Keratinocyte (primary cell): ENCODE measurements around the gene HOXA5. TPM values are rescaled to one million over a fixed set of nuclear protein-coding genes. Genes with fewer than 3 reads are reported as not detected.

Experiments used
- DNase-seq: peaks from one replicate; pipeline ENCODE4 v3.0.0-alpha.2; 2011; ENCODE audit warnings: low read depth, missing footprints, low spot score
- FAIRE-seq: peaks from 2 replicates; lab custom pipeline; 2011; peaks lifted over from hg19 to GRCh38; lab: Jason Lieb, UNC
- H2AFZ ChIP-seq: 2 replicates; pipeline ENCODE4 v1.6.0; 2012; ENCODE audit warnings: low read length, control low read depth, inconsistent platforms; ENCODE audit not compliant: control insufficient read depth
- H3K27ac ChIP-seq: 2 replicates; pipeline ENCODE4 v1.5.1; 2011; ENCODE audit warnings: low read length; ENCODE audit not compliant: control insufficient read depth, insufficient read depth
- H3K27me3 ChIP-seq: 3 replicates; pipeline ENCODE4 v1.6.0; 2011; ENCODE audit warnings: low read length; ENCODE audit not compliant: control insufficient read depth, insufficient read depth; ENCODE audit errors: extremely low read depth
- H3K36me3 ChIP-seq, 2 experiments: 2 replicates in 1 of 2; 3 replicates in 1 of 2; pipeline ENCODE4 v1.5.1; 2011; ENCODE audit warnings: low read length in 2 of 2, mild to moderate bottlenecking in 1 of 2; ENCODE audit not compliant: control insufficient read depth in 2 of 2, insufficient read depth in 2 of 2; ENCODE audit errors: extremely low read depth in 1 of 2
- H3K4me1 ChIP-seq: 3 replicates; pipeline ENCODE4 v1.5.1; 2011; ENCODE audit warnings: low read length; ENCODE audit not compliant: control insufficient read depth, insufficient read depth; ENCODE audit errors: extremely low read depth
- H3K4me2 ChIP-seq: 3 replicates; pipeline ENCODE4 v1.6.0; 2011; ENCODE audit warnings: low read depth, low read length; ENCODE audit not compliant: control insufficient read depth, insufficient read depth; ENCODE audit errors: extremely low read depth
- H3K4me3 ChIP-seq, 3 experiments: fragments of 200-600 bp in 1 of 3; sonication (generic) in 1 of 3; 2 replicates in 2 of 3; 3 replicates in 1 of 3; pipeline ENCODE4 v1.5.1; 2011 to 2016; ENCODE audit warnings: low read length in 3 of 3, mild to moderate bottlenecking in 3 of 3, control low read depth in 2 of 3, inconsistent platforms in 1 of 3, low read depth in 1 of 3, mixed read lengths in 1 of 3, mixed run types in 1 of 3, moderate library complexity in 1 of 3; ENCODE audit not compliant: control insufficient read depth in 2 of 3, insufficient read depth in 2 of 3; ENCODE audit errors: extremely low read depth in 1 of 3
- H3K79me2 ChIP-seq: 2 replicates; pipeline ENCODE4 v1.6.0; 2012; ENCODE audit warnings: low read length; ENCODE audit not compliant: control insufficient read depth, insufficient read depth
- H3K9ac ChIP-seq: 3 replicates; pipeline ENCODE4 v1.6.0; 2011; ENCODE audit warnings: low read length; ENCODE audit not compliant: control insufficient read depth, insufficient read depth; ENCODE audit errors: extremely low read depth
- H3K9me1 ChIP-seq: 3 replicates; pipeline ENCODE4 v1.6.0; 2011; ENCODE audit warnings: low read length; ENCODE audit not compliant: control insufficient read depth, insufficient read depth; ENCODE audit errors: extremely low read depth
- H3K9me3 ChIP-seq: 2 replicates; pipeline ENCODE4 v1.5.1; 2012; ENCODE audit warnings: low read depth, low read length; ENCODE audit not compliant: control insufficient read depth
- H4K20me1 ChIP-seq: 3 replicates; pipeline ENCODE4 v1.6.0; 2011; ENCODE audit warnings: low read length; ENCODE audit not compliant: control insufficient read depth, insufficient read depth; ENCODE audit errors: extremely low read depth
- CTCF ChIP-seq, 3 experiments: IDR thresholded peaks in 1 of 3; conservative IDR thresholded peaks in 1 of 3; optimal IDR thresholded peaks in 1 of 3; 2 replicates in 2 of 3; 3 replicates in 1 of 3; pipeline versions ENCODE3 to v1.5.1; 2011; ENCODE audit warnings: low read length in 3 of 3, mild to moderate bottlenecking in 3 of 3, moderate library complexity in 2 of 3, control low read depth in 1 of 3, inconsistent platforms in 1 of 3; ENCODE audit not compliant: insufficient read depth in 2 of 3; ENCODE audit errors: extremely low read depth in 1 of 3
- EZH2 ChIP-seq: IDR thresholded peaks from one replicate; pipeline ENCODE4 v1.6.1; 2012; ENCODE audit warnings: inconsistent platforms, mild to moderate bottlenecking, low read length, moderate library complexity
- dilution Hi-C: fragments of 300-500 bp; cut with MboI; formaldehyde crosslinking; loops from one replicate; pipeline ENCODE4 v1.7.0; 2020; ENCODE audit warnings: low sequenced_read_pairs; ENCODE audit not compliant: extremely low pct_ligation_motif_present
- polyA plus RNA-seq, 5 experiments: library from polyadenylated mRNA; depleted of rRNA in 3 of 5; stranded (reverse) in 3 of 5; stranded (forward) in 1 of 5; unstranded in 1 of 5; fragments of >200 nt; gene quantifications; 1 replicate in 1 of 5; 2 replicates in 3 of 5; 3 replicates in 1 of 5; pipeline versions ENCODE4 v1.2.1 to v1.2.3, GENCODE V29; 2011 to 2012; ENCODE audit warnings: missing spikeins in 2 of 5, low read depth in 1 of 5, low replicate concordance in 1 of 5

The HOXA5 gene
- polyA plus RNA-seq, 1 donor (not counting 4 experiments of a cell fraction or from before 2014, with no cell fraction given) = 7.1 TPM

DNA sequence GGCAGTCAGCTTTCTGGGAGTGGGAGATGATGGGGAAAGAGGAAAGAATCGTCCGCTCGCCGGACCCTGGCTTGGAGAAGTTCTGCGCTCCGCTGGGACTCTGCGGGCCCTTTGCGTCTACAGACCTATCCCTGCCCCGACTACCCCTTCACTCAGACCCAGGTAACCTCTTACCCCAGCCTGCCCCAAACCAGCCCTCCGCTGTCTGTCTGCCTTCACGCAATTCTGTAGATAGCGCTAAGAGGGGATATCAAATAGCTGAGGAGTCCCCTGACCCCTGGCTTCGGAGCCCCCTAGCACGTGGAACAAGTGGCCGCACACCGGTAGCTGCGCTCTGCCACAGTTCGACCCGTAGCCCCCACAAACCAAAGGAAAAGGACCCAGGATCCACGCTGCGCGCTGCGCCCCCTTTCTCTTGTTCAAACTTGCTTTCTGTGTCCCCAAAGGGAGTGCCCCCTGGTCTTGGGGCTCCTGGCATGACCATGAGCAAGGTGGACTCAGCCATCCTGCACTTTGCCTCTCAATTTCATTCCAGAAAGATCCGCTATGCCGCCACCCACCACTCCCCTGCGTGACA, 19.9 kb downstream of the HOXA5 start:
- Histone ChIP-seq H3K79me2 (no peaks in the 10 kb centered on the region), H3K9ac (peak overlapping the region; percentile 42), H3K4me3 (no peak overlapping the region), H2AFZ (no peak overlapping the region), H3K27me3 (no peaks in the 10 kb centered on the region), H3K9me1 (no peaks in the 10 kb centered on the region), H4K20me1 (no peaks in the 10 kb centered on the region), H3K4me2 (peak overlapping the region; percentile 38), H3K9me3 (no peaks in the 10 kb centered on the region), H3K4me1 (no peaks in the 10 kb centered on the region), H3K36me3 (peaks cover 0 to 4% of the 10 kb centered on the region in 2 experiments), H3K27ac (no peak overlapping the region)
- TF ChIP-seq CTCF (optimal IDR thresholded peaks at IDR 0.05 in 1 of 3, IDR thresholded peaks at IDR 0.05 in 1 of 3, conservative IDR thresholded peaks at IDR 0.05 in 1 of 3; ENCODE audit: extremely low read depth in 1 of 3, insufficient read depth in 2 of 3, low read length in 3 of 3) = no peak
- no peak for TF ChIP-seq EZH2
- FAIRE-seq = no peak
- dilution Hi-C loops = no loop called here
- DNase-seq = no peak

- H3K9me3 ChIP-seq = no peaks in the 10 kb centered on the region
- no peaks in the 10 kb centered on the region for H3K79me2 ChIP-seq
- H2AFZ ChIP-seq = no peak overlapping the region
- no peaks in the 10 kb centered on the region for H3K9me1 ChIP-seq
- H3K4me1 ChIP-seq = no peaks in the 10 kb centered on the region
- FAIRE-seq = no peak
- H3K27ac ChIP-seq = no peak overlapping the region
- no peak for DNase-seq
- no peaks in the 10 kb centered on the region for H3K27me3 ChIP-seq
- H3K4me2 ChIP-seq = peak overlapping the region; percentile 38
- peak overlapping the region; percentile 42 for H3K9ac ChIP-seq
- peaks cover 0 to 4% of the 10 kb centered on the region in 2 experiments for H3K36me3 ChIP-seq
- no peak overlapping the region for H3K4me3 ChIP-seq
- dilution Hi-C loops = no loop called here
- TF ChIP-seq EZH2 (no peak), CTCF (optimal IDR thresholded peaks at IDR 0.05 in 1 of 3, IDR thresholded peaks at IDR 0.05 in 1 of 3, conservative IDR thresholded peaks at IDR 0.05 in 1 of 3; ENCODE audit: extremely low read depth in 1 of 3, insufficient read depth in 2 of 3, low read length in 3 of 3) (no peak)
- no peaks in the 10 kb centered on the region for H4K20me1 ChIP-seq
These were observed 20.4 kb downstream of the HOXA5 start for GRCh38 chr7:27123007-27123476.
